Stimulated activated CD4-positive, alpha-beta T cell treated with anti-CD3 and anti-CD28 coated beads, Interleukin-1b, Interleukin-23, amount 100 ng/mL, for 24 hours (primary cell): Measurements from ENCODE around the gene GYG1.

Experiments
- DNase-seq, 4 experiments: peaks; one replicate each; pipeline ENCODE4 v3.0.0-alpha.2; 2020; ENCODE audit warnings: low read depth in 4 of 4, low spot score in 1 of 4

The GYG1 gene

GRCh38 chr3:149016669-149017541, 25.6 kb downstream of the GYG1 start:
- DNase-seq, result no peak

- DNase-seq, result no peak
These were observed 26.9 kb downstream of the GYG1 start for GRCh38 chr3:149018247-149018646.

- no peak for DNase-seq
These were observed 28.2 kb downstream of the GYG1 start for GRCh38 chr3:149019580-149019979.

GRCh38 chr3:149020196-149020838, 29.0 kb downstream of the GYG1 start:
- DNase-seq, result no peak

GRCh38 chr3:149020839-149021252, 29.5 kb downstream of the GYG1 start:
- DNase-seq, result no peak

- no peak for DNase-seq
These were observed 30.5 kb downstream of the GYG1 start for GRCh38 chr3:149021830-149022229.

- DNase-seq, result no peak
These were observed 32.6 kb downstream of the GYG1 start for GRCh38 chr3:149023951-149024350.

- DNase-seq, result no peak
These were observed 35.4 kb downstream of the GYG1 start for GRCh38 chr3:149026718-149027117.

GRCh38 chr3:149031096-149031495, 39.8 kb downstream of the GYG1 start:
- DNase-seq, result no peak

- no peak for DNase-seq
These were observed 46.3 kb downstream of the GYG1 start for GRCh38 chr3:149037684-149038083.

GRCh38 chr3:149038322-149038721, 47.0 kb downstream of the GYG1 start:
- no peak for DNase-seq

- no peak for DNase-seq
These were observed 51.5 kb downstream of the GYG1 start for GRCh38 chr3:149042789-149043386.

- DNase-seq, result no peak
These were observed 53.2 kb downstream of the GYG1 start for GRCh38 chr3:149044339-149045083.

- no peak for DNase-seq
These were observed 64.2 kb downstream of the GYG1 start for GRCh38 chr3:149055575-149055974.

- DNase-seq, result no peak
These were observed 66.9 kb downstream of the GYG1 start for GRCh38 chr3:149058198-149058597.

- no peak for DNase-seq
These were observed 67.3 kb downstream of the GYG1 start for GRCh38 chr3:149058602-149059001.

GRCh38 chr3:149061776-149062175, 70.4 kb downstream of the GYG1 start:
- DNase-seq, result no peak

GRCh38 chr3:149067883-149068282, 76.5 kb downstream of the GYG1 start:
- no peak for DNase-seq
